Chondrocyte (in vitro differentiated cells): ENCODE results near the gene JAK1. TPM values are rescaled to one million over a fixed set of nuclear protein-coding genes. Genes with fewer than 3 reads are reported as not detected.

Experiments
- DNase-seq: peaks from one replicate; pipeline ENCODE4 v3.0.0; 2021; ENCODE audit warnings: mixed read lengths, low spot score
- H3K27ac Mint-ChIP-seq: one replicate; pipeline ENCODE4 v1.8.0; 2021; ENCODE audit warnings: mild to moderate bottlenecking, moderate library complexity, mixed read lengths; ENCODE audit not compliant: unreplicated experiment
- H3K27me3 Mint-ChIP-seq: 2 replicates; pipeline ENCODE4 v1.8.0; 2021; ENCODE audit warnings: low read depth, mixed read lengths
- H3K36me3 Mint-ChIP-seq: 2 replicates; pipeline ENCODE4 v1.8.0; 2021; ENCODE audit warnings: low read depth, mixed read lengths
- H3K4me1 Mint-ChIP-seq: 2 replicates; pipeline ENCODE4 v1.8.0; 2021; ENCODE audit warnings: low read depth, mild to moderate bottlenecking, mixed read lengths
- H3K4me3 Mint-ChIP-seq: one replicate; pipeline ENCODE4 v1.8.0; 2021; ENCODE audit warnings: mild to moderate bottlenecking, moderate library complexity, mixed read lengths; ENCODE audit not compliant: unreplicated experiment
- H3K9me3 Mint-ChIP-seq: 2 replicates; pipeline ENCODE4 v1.8.0; 2021; ENCODE audit warnings: low read depth, mixed read lengths
- total RNA-seq: library from RNA; stranded (reverse); gene quantifications from 3 replicates; pipeline ENCODE4 v1.2.1, GENCODE V29; 2021
- TF ChIP-seq, protein P1 (sequence below): fragments of 200-600 bp; sonication (generic); IDR thresholded peaks from 2 replicates; pipeline ENCODE4 v1.5.0; 2021; ENCODE audit warnings: antibody characterized with exemption, mild to moderate bottlenecking, moderate library complexity

JAK1 gene
- total RNA-seq, 1 donor from 2014 or later = 112 TPM

DNA sequence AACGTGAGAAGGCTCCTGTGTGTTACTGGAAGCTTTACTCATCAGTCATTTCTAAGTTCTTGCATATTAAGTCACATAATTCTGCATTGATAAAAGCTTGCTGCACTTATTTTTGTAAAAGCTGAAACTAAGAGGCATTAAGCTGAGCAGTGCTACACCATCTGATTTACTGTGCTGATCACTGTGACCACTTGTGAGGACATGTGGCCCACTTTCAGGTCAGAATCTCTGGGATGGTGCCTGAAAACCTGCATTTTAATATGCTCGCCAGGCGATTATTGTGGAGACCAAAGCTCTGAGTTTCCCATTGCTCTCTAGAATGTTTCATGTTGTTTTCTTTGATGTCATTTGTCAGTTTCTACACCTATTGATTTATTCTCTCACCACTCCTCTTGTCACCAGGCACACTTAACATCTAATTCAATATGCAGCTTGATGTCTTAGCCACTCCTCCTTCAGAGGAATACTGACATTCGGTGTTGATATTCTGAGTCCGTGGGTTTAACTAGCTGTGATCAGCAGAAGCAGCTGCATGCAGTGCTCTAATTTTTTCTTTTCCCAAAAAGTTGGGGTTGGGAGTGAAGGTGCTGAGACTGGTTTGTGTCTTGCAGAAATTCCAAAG lies 136.2 kb downstream of the JAK1 start:
- DNase-seq = no peak
- no peaks in the 10 kb centered on the region for H3K27me3 Mint-ChIP-seq
- H3K4me1 Mint-ChIP-seq = peaks cover 24% of the 10 kb centered on the region
- no peaks in the 10 kb centered on the region for H3K9me3 Mint-ChIP-seq
- H3K27ac Mint-ChIP-seq = no peak overlapping the region
- H3K36me3 Mint-ChIP-seq = peaks cover 19% of the 10 kb centered on the region
- TF ChIP-seq, protein P1, sequence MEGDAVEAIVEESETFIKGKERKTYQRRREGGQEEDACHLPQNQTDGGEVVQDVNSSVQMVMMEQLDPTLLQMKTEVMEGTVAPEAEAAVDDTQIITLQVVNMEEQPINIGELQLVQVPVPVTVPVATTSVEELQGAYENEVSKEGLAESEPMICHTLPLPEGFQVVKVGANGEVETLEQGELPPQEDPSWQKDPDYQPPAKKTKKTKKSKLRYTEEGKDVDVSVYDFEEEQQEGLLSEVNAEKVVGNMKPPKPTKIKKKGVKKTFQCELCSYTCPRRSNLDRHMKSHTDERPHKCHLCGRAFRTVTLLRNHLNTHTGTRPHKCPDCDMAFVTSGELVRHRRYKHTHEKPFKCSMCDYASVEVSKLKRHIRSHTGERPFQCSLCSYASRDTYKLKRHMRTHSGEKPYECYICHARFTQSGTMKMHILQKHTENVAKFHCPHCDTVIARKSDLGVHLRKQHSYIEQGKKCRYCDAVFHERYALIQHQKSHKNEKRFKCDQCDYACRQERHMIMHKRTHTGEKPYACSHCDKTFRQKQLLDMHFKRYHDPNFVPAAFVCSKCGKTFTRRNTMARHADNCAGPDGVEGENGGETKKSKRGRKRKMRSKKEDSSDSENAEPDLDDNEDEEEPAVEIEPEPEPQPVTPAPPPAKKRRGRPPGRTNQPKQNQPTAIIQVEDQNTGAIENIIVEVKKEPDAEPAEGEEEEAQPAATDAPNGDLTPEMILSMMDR = no peak
- H3K4me3 Mint-ChIP-seq = no peak overlapping the region

DNA sequence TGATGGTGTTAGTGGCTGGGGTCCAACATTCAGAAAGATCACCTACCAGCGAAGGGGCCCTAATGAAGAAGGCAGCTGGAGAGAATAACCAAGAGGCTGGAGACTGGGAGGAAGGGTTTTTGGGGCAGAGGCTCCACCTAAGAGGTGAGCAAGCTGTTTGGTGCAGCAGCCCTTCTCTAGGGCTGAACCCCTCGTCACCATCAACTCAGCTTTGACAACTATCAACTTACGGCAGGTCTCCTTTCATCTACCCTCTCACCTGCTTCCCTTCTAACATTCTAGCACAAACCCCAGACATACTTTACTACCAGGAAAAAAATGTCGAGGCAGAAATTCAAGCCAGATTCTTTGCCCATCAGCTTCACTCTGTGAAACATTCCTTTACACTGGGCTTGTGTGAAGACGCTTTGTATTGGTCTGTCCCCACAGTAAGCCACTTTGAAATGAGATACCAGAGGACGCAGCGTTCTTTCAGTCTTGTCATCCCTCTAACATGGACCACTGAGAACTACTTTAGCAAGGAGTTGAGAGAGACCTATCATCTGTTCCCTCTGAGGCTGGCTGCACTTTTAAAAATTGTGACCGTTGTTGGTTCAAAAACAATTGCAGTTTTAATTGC lies 136.8 kb downstream of the JAK1 start:
- Mint-ChIP-seq H3K36me3 (peaks cover 19% of the 10 kb centered on the region), H3K27ac (peak overlapping the region; percentile 1), H3K9me3 (no peaks in the 10 kb centered on the region), H3K4me3 (no peak overlapping the region), H3K4me1 (peaks cover 18% of the 10 kb centered on the region), H3K27me3 (no peaks in the 10 kb centered on the region)
- TF ChIP-seq, protein P1 = no peak
- no peak for DNase-seq

DNA sequence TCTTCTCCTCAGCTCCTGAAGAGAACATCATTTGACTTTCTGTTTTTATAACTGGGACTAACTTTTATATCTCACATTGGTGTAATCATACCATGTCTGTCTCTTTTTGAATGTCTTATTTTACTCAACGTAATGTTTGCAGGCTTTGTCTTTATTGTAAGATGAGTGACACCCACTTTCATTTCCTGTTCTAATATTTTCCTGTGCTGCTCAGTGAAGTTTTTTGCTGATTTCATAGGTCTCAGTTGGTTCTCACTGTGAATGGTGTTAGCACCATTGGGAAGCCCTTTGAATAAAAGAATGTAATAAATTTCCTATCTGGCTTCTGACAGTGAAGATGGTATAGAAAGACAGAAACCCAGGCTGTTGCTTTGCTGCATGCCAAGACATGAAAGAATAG lies 137.5 kb downstream of the JAK1 start:
- DNase-seq = no peak
- no peaks in the 10 kb centered on the region for H3K27me3 Mint-ChIP-seq
- H3K4me1 Mint-ChIP-seq = peaks cover 18% of the 10 kb centered on the region
- no peak overlapping the region for H3K27ac Mint-ChIP-seq
- H3K36me3 Mint-ChIP-seq = peaks cover 14% of the 10 kb centered on the region
- TF ChIP-seq, protein P1 = no peak
- no peak overlapping the region for H3K4me3 Mint-ChIP-seq
- H3K9me3 Mint-ChIP-seq = no peaks in the 10 kb centered on the region

DNA sequence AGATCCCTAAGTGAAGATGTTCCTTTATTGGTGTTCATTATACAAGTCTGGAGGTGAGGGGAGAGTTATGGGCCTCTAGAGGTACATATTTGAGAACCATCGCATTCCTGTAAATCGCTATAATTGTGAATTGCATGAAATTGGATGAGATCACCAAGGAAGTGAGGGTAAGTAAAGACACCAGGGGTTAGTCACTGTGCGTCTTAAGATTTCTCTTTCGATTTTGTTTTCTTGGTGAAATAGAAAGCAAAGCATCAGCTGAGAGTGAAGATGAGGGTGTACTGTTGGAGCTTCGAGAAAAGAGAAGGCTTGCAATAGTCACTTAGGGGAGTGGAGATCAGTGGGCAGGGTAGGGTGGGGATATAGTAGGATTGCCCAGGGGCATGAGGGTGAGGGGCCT lies 139.4 kb downstream of the JAK1 start:
- Mint-ChIP-seq H3K4me1 (peaks cover 29% of the 10 kb centered on the region), H3K4me3 (no peak overlapping the region), H3K27ac (no peak overlapping the region), H3K27me3 (no peaks in the 10 kb centered on the region), H3K36me3 (peaks cover 6% of the 10 kb centered on the region), H3K9me3 (no peaks in the 10 kb centered on the region)
- TF ChIP-seq, protein P1 = no peak
- DNase-seq = no peak

DNA sequence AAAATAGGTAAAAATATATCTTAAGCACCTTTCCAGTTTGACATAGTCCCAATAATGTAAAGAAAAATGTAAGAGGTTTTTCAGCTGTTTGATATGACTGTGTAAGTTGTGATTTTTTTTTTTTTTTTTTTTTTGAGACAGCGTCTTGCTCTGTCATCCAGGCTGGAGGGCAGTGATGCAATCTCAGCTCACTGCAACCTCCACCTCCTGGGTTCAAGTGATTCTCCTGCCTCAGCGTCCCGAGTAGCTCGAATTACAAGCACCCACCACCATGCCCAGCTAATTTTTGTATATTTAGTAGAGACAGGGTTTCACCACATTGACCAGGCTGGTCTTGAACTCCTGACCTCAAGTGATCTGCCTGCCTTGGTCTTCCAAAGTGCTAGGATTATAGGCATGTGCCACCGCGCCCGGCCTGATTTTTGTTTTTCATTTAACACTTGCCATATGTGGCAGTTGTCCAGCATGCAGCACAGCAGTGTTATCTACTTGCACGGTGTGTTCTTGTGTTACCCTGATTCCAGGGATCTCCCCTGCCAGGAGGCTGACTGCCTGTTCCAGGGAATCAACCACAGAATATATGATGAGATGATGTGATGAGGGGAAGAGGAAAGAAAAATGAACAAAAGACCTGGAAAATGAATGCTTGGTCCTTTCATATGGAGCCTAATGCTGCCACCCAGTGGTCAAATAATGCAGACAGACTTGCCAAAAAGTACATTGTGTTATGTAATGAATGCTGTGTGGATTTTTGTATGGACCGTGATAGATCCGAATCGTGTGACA lies 142.5 kb downstream of the JAK1 start:
- TF ChIP-seq, protein P1 = peak; percentile 98
- Mint-ChIP-seq H3K4me1 (peaks cover 19% of the 10 kb centered on the region), H3K9me3 (no peaks in the 10 kb centered on the region), H3K36me3 (peaks cover 3% of the 10 kb centered on the region), H3K4me3 (no peak overlapping the region), H3K27me3 (no peaks in the 10 kb centered on the region), H3K27ac (peak overlapping the region; percentile 74)
- DNase-seq = no peak
